Esophagus muscularis mucosa (tissue), 4 donors: ENCODE results near the gene DMD.

ENCODE experiments used
- CTCF ChIP-seq, 3 experiments: fragments of 200-600 bp in 2 of 3; fragments of 450-650 bp in 1 of 3; sonication (generic) in 2 of 3; IDR thresholded peaks; one replicate each; pipeline ENCODE4 v1.5.1; 2017 to 2019; ENCODE audit warnings: antibody characterized with exemption in 3 of 3, mild to moderate bottlenecking in 2 of 3, moderate library complexity in 1 of 3
- EP300 ChIP-seq: sonication (generic); formaldehyde crosslinking; IDR thresholded peaks from one replicate; pipeline ENCODE4 v1.6.1; 2017; ENCODE audit warnings: antibody characterized with exemption
- POLR2A ChIP-seq: fragments of 450-650 bp; IDR thresholded peaks from one replicate; pipeline ENCODE4 v1.6.1; 2017; ENCODE audit warnings: antibody characterized with exemption, moderate library complexity, mild to moderate bottlenecking, low read depth
- POLR2AphosphoS5 ChIP-seq, 2 donors: sonication (generic); formaldehyde crosslinking; IDR thresholded peaks; one replicate each; pipeline ENCODE4 v1.6.1; 2017; ENCODE audit warnings: antibody characterized with exemption in 2 of 2

- TF ChIP-seq CTCF (IDR thresholded peaks at IDR 0.05) (no peak), POLR2A (no peak), EP300 (no peak), POLR2AphosphoS5 (IDR thresholded peaks at IDR 0.05) (no peak)
These were observed 2045.9 kb downstream of the DMD start for GRCh38 chrX:31165241-31166035.
